GM12865 (cell line): Measurements from ENCODE around the gene PCBP3.
"Not testable (repeated sequence)": the region's sequence is repeated elsewhere in the genome, so short reads cannot be mapped to it uniquely, and the experiment has no call there.

ENCODE experiments used
- DNase-seq: peaks from one replicate; pipeline ENCODE4 v3.0.0; 2010; ENCODE audit warnings: low read depth
- H3K4me3 ChIP-seq: 2 replicates; pipeline ENCODE4 v1.5.1; 2011; ENCODE audit warnings: mild to moderate bottlenecking, low read depth, low read length, control low read depth
- CTCF ChIP-seq: IDR thresholded peaks from 2 replicates; pipeline ENCODE4 v1.5.1; 2011; ENCODE audit warnings: low read length, control low read depth, low read depth, inconsistent platforms; ENCODE audit not compliant: insufficient read depth; ENCODE audit errors: missing control alignments

PCBP3 gene

GRCh38 chr21:45894906-45895777, 251.6 kb downstream of the PCBP3 start:
- TF ChIP-seq CTCF = no peak
- DNase-seq = no peak
- no peak overlapping the region for H3K4me3 ChIP-seq

GRCh38 chr21:45895778-45896370, 252.3 kb downstream of the PCBP3 start:
- H3K4me3 ChIP-seq = no peak overlapping the region
- DNase-seq = no peak
- TF ChIP-seq CTCF = no peak

- not testable (repeated sequence) for DNase-seq
Measured at GRCh38 chr21:45896431-45896830, 252.9 kb downstream of the PCBP3 start.

GRCh38 chr21:45897191-45898027, 253.9 kb downstream of the PCBP3 start:
- no peak for DNase-seq
- H3K4me3 ChIP-seq = no peak overlapping the region
- no peak for TF ChIP-seq CTCF

More at GRCh38 chr21:45896431-45896830, 252.9 kb downstream of the PCBP3 start:
- not testable (repeated sequence) for H3K4me3 ChIP-seq

- TF ChIP-seq CTCF = no peak
- DNase-seq = no peak
- no peak overlapping the region for H3K4me3 ChIP-seq
Measured at GRCh38 chr21:45898028-45898350, 254.5 kb downstream of the PCBP3 start.

GRCh38 chr21:45898781-45899180, 255.3 kb downstream of the PCBP3 start:
- DNase-seq = no peak
- no peak overlapping the region for H3K4me3 ChIP-seq
- no peak for TF ChIP-seq CTCF
